Measurements from ENCODE around the gene FAAP20.

Gene FAAP20

GRCh38 chr1:2194319-2194897, at the start of gene FAAP20:
FAAP20 (minus strand) TSS chr1:2194772; CDS start chr1:2194749, 23 bp downstream.
- DNase-seq, result peak; percentile 65 to 83 (median 72)

GRCh38 chr1:2242814-2243725, 48.5 kb upstream of the FAAP20 start:
- DNase-seq, result no peak

- DNase-seq, result no peak
Observed at GRCh38 chr1:2241820-2242219, 47.2 kb upstream of the FAAP20 start.

- no peak for DNase-seq
Observed at GRCh38 chr1:2240270-2241156, 45.9 kb upstream of the FAAP20 start.

GRCh38 chr1:2239384-2239985, 44.9 kb upstream of the FAAP20 start:
- no peak for DNase-seq

DNA sequence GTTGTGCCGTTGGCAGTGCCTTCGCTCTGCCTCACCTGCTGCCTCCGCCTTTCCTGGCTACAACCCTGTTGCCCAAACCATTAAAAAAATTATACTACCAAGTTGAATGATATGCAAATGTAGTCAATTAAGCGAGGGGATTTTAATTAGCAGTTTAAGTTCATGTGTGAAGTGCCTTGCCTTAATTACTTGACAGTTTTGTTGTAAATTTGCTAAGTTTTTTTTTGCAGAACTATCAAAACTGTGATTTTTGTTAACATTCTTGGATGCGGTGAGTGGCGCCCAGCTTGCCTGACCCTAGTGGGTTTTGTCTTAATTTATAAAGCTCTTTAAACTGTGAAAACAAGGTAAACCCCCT, 44.4 kb upstream of the FAAP20 start:
- DNase-seq, result no peak

- no peak for DNase-seq
Observed at GRCh38 chr1:2238361-2239012, 43.9 kb upstream of the FAAP20 start.

DNA sequence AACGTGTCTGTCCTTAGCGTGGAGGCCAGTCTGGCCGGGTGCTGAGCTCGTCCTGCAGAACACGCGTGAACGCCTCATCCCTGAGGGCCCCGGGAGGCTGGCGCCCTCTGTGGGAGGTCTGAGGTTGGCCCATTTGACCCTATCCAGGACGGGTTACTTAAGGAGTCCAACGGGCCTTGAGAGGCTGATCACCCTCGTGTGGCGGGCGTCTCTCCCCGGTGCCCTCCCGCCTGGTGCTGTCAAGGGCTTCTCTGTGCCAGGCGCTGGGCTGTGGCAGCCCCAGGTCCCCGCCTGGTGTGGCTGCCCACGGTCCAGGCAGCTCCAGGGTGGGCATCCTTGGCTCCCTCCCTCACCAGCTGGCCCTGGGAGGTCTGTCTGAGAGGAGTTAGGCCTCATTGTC, 43.2 kb upstream of the FAAP20 start:
- DNase-seq, result no peak

- no peak for DNase-seq
Observed at GRCh38 chr1:2236695-2237677, 42.4 kb upstream of the FAAP20 start.

DNA sequence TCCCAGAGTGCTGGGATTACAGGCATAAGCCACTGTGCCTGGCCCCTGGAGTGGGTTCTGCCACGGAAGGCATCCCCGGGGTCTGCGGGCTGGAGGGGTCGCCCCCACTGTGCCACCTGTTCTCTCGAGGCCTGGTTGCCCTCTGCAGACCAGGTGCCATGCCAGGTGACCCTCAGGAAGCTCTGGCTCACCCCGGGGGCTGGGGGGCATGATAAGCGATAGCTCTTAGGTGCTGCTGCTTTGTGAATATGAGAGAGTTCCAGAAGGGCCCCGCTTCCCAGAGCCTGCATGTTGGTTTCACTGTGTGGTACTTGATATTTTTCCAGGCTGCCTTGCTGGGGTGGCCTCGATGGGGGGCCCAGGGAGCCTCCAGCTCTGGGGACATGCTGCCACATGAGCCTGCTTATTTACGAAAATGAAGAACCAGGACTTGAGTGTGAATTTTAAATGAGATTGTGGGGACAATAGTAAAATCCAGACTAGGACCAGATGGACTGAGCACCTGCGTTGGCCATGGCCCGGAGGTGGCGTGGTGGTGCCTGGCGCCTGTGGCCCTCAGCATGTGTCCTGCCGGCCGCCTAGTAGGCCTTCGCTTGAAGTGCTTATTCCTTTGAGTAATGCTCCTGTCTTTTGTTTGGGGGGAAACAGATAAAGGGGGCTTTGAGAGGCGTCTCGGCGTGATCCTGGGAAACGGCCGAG, 40.9 kb upstream of the FAAP20 start:
- DNase-seq, result no peak

DNA sequence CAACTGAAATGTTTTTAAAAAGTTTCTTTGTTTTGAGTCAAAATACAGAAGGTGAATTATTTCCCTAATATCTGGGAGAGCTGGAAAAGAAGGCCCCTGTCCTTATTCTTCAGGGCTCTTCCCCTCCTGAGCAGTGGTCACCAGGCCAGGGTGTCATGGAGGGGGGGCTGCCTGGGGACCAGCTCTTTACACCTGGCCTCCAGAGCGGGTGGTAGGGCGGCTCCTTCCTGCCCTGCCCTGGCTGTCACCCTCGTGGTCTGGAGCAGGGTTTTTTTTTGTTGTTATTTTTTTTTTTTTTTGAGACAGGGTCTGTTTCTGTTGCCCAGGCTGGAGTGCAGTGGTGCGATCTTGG, 40.2 kb upstream of the FAAP20 start:
- no peak for DNase-seq

DNA sequence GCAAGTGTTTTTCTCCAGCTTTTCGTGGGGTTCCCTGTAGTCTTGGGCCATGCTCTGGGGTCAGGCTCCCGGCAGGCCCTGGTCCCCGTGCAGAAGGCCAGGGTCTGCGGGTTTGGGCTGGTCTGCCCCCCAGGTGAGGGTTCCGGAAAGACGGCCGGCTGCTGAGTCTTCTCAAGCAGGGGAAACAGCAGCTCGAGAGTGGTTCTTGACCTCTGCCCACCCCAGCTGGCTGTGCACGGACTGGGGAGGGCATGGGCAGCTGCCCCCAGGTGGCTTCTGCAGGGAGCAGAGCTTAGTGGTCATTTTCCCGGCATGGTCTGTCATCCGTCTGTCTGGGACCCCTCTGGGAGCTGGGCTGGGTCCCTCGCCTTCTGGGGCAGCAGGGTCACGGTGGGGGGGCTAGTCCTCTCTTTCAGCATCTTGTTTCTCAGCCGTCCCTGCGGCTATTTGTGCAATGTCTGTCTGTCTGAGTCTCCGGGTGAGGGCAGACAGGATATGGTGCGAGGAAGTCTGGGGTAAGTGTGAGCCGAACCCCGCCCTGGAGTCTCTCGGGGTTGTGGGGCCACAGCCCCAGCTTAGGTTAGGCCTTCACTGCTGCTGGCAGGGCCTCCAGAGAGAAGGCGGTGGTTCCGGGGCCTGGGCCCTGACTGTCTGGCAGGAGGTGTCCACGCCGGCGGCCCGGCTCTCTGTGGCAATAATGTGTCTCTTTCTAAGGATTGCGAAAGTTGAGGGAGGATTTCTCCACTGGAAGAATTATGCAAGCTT, 39.6 kb upstream of the FAAP20 start:
- peak in 2 of 4 experiments; percentile 64 to 74 for DNase-seq

GRCh38 chr1:2233468-2233867, 38.9 kb upstream of the FAAP20 start:
- DNase-seq, result no peak

DNA sequence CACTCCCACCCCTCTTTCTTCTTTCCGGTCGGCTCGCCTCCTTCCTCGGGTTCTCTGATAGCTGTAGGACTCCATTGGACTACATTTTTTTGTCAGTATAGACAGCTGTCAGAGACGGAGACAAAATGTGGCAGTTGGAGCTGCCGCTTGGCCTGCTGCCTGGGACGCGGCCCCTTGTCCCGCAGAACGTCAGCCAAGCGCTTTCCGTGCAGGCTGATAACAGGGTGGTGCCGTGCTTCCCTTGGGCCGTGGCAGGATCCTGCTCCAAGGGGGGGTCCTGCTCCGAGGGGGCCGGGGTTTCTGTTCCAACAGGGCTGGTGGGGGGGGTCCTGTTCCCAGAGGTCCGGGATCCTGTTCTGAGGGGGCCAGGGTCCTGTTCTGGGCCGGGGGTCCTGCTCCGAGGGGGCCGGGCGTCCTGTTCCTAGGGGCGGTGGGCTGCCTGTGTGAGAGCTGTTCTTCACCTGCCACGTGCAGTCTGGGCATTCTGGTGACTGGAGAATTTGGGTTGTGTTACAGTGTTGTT, 38.4 kb upstream of the FAAP20 start:
- no peak for DNase-seq

- DNase-seq, result no peak
Observed at GRCh38 chr1:2232255-2232915, 37.8 kb upstream of the FAAP20 start.

DNA sequence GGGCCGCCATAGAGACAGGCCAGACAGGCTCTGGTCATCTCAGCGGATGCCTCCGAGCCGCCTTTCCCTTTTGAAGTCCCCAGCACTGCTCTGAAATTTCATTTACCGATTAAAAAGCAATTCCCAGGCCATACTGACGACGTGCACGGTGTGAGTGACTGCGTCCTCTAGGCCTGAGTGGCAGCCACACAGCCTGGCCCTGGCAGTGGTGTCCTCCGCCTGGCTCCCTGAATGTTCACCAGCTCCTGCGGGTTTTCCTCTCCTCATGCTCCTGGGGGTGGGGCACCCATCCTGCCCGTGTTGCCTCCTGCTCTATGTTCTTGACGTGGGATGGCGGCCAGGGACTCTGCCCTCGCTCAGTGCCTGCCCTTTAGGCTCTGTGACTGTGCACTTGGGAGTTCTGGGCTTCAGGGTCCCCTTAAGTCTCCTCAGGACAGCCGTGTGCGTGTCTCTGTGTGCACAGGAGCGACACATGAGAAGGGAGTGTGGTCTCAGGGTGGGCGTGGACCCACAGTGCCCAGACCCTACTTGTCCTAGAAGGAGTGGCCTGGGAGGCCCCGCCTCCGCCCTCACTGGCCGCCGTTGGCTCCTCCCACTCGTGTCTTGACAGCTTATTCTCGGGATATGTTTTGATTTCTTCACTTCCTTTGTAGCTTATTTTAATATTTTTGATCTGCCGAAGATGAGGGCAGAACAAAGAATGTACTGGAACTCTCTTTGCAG, 37.1 kb upstream of the FAAP20 start:
- peak in 3 of 4 experiments; percentile 29 to 47 (median 39) for DNase-seq

- DNase-seq, result peak in 1 of 4 experiments; percentile 27
Observed at GRCh38 chr1:2230781-2231531, 36.4 kb upstream of the FAAP20 start.

Measured in activated CD4-positive, CD25-positive, alpha-beta regulatory T cell (primary cell).